SK-N-SH treated with all-trans-retinoic acid at 6 μM for 48 hours (cell line): ENCODE measurements around the gene SMOC1.

Experiments
- ATAC-seq: fragments of 200-7000 bp; cut with Tn5 transposase; 3 replicates; pipeline ENCODE4 v1.9.1; 2020; ENCODE audit warnings: mild to moderate bottlenecking, moderate library complexity
- BACH2 ChIP-seq: fragments of 250-450 bp; sonication (Bioruptor Pico); IDR thresholded peaks from 2 replicates; pipeline ENCODE4 v1.9.0; 2021; ENCODE audit warnings: mild to moderate bottlenecking, borderline replicate concordance
- ESRRG ChIP-seq: fragments of 250-450 bp; sonication (Bioruptor Pico); IDR thresholded peaks from 2 replicates; pipeline ENCODE4 v1.6.1; 2021; ENCODE audit warnings: mild to moderate bottlenecking
- GLIS3 ChIP-seq: fragments of 250-450 bp; sonication (Bioruptor Pico); IDR thresholded peaks from 2 replicates; pipeline ENCODE4 v1.5.0; 2020; ENCODE audit warnings: mild to moderate bottlenecking, moderate library complexity
- ISL1 ChIP-seq: fragments of 250-450 bp; sonication (Bioruptor Pico); IDR thresholded peaks from 2 replicates; pipeline ENCODE4 v2.1.2; 2022; ENCODE audit warnings: mild to moderate bottlenecking, moderate library complexity
- OSR1 ChIP-seq: fragments of 250-450 bp; sonication (Bioruptor Pico); IDR thresholded peaks from 2 replicates; pipeline ENCODE4 v1.8.0; 2022; ENCODE audit warnings: moderate library complexity, mild to moderate bottlenecking, inconsistent platforms
- PPARA ChIP-seq: fragments of 250-450 bp; sonication (Bioruptor Pico); IDR thresholded peaks from 2 replicates; pipeline ENCODE4 v1.5.0; 2020; ENCODE audit warnings: mild to moderate bottlenecking, borderline replicate concordance
- SNAI2 ChIP-seq: fragments of 250-450 bp; sonication (Bioruptor Pico); IDR thresholded peaks from 2 replicates; pipeline ENCODE4 v1.5.0; 2020; ENCODE audit warnings: mild to moderate bottlenecking, moderate library complexity
- TCF4 ChIP-seq: fragments of 250-450 bp; sonication (Bioruptor Pico); IDR thresholded peaks from 2 replicates; pipeline ENCODE4 v1.8.0; 2021; ENCODE audit warnings: mild to moderate bottlenecking, moderate library complexity, borderline replicate concordance
- TOX ChIP-seq: fragments of 250-450 bp; sonication (Bioruptor Pico); IDR thresholded peaks from 2 replicates; pipeline ENCODE4 v1.8.0; 2021; ENCODE audit warnings: mild to moderate bottlenecking, moderate library complexity, borderline replicate concordance
- ZC3H10 ChIP-seq: fragments of 250-450 bp; sonication (Bioruptor Pico); IDR thresholded peaks from 2 replicates; pipeline ENCODE4 v1.5.1; 2021; ENCODE audit warnings: mild to moderate bottlenecking, moderate library complexity
- ZFP30 ChIP-seq: fragments of 450-650 bp; formaldehyde crosslinking; IDR thresholded peaks from 2 replicates; pipeline ENCODE4 v1.5.0; 2022; ENCODE audit warnings: mild to moderate bottlenecking, moderate library complexity
- ZNF70 ChIP-seq: fragments of 450-650 bp; formaldehyde crosslinking; IDR thresholded peaks from 2 replicates; pipeline ENCODE4 v1.5.0; 2020; ENCODE audit warnings: mild to moderate bottlenecking, moderate library complexity
- ZNF8 ChIP-seq: fragments of 450-650 bp; formaldehyde crosslinking; IDR thresholded peaks from 2 replicates; pipeline ENCODE4 v1.5.0; 2020; ENCODE audit warnings: mild to moderate bottlenecking, moderate library complexity
- TF ChIP-seq, protein P1 (sequence below): fragments of 250-450 bp; sonication (Bioruptor Pico); IDR thresholded peaks from 2 replicates; pipeline ENCODE4 v1.5.0; 2020; ENCODE audit warnings: mild to moderate bottlenecking, moderate library complexity
- TF ChIP-seq, protein P2 (sequence below): fragments of 250-450 bp; sonication (Bioruptor Pico); IDR thresholded peaks from 2 replicates; pipeline ENCODE4 v1.5.1; 2021; ENCODE audit warnings: mild to moderate bottlenecking, moderate library complexity
- TF ChIP-seq, protein P3 (sequence below): fragments of 250-450 bp; sonication (Bioruptor Pico); IDR thresholded peaks from 2 replicates; pipeline ENCODE4 v1.8.0; 2021; ENCODE audit warnings: low read depth, mild to moderate bottlenecking, moderate library complexity, borderline replicate concordance
- TF ChIP-seq, protein P4 (sequence below): fragments of 250-450 bp; sonication (Bioruptor Pico); IDR thresholded peaks from 2 replicates; pipeline ENCODE4 v1.8.0; 2020; ENCODE audit warnings: mild to moderate bottlenecking, moderate library complexity, borderline replicate concordance

The SMOC1 gene

DNA sequence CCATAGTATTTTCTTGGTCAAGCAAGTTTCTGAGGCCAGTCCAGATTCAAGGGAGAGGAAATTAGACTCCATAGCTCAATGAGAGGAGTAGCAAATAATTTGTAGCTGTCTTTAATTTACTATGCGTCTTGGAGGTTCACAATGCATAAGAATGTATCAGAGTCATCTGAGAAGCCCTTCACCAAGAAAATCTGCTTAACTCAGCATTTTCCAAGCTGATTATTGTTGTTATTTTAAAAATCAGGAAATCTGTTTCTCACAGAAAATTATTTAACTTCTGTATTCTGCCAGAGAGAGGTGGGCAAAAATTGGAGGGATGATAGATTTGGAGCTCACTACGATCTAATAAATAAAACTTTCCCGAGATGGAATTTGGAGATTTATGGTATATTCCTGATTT, 72.0 kb downstream of the SMOC1 start:
- no peak for ATAC-seq
- no peak for TF ChIP-seq ISL1 (CRISPR knock-in tag)
- no peak for TF ChIP-seq PPARA
- TF ChIP-seq ZC3H10 = no peak
- TF ChIP-seq BACH2 (CRISPR knock-in tag) = no peak
- TF ChIP-seq ZFP30 (CRISPR knock-in tag) = no peak
- no peak for TF ChIP-seq ZNF8 (CRISPR knock-in tag)
- no peak for TF ChIP-seq GLIS3 (CRISPR knock-in tag)
- TF ChIP-seq, protein P1, sequence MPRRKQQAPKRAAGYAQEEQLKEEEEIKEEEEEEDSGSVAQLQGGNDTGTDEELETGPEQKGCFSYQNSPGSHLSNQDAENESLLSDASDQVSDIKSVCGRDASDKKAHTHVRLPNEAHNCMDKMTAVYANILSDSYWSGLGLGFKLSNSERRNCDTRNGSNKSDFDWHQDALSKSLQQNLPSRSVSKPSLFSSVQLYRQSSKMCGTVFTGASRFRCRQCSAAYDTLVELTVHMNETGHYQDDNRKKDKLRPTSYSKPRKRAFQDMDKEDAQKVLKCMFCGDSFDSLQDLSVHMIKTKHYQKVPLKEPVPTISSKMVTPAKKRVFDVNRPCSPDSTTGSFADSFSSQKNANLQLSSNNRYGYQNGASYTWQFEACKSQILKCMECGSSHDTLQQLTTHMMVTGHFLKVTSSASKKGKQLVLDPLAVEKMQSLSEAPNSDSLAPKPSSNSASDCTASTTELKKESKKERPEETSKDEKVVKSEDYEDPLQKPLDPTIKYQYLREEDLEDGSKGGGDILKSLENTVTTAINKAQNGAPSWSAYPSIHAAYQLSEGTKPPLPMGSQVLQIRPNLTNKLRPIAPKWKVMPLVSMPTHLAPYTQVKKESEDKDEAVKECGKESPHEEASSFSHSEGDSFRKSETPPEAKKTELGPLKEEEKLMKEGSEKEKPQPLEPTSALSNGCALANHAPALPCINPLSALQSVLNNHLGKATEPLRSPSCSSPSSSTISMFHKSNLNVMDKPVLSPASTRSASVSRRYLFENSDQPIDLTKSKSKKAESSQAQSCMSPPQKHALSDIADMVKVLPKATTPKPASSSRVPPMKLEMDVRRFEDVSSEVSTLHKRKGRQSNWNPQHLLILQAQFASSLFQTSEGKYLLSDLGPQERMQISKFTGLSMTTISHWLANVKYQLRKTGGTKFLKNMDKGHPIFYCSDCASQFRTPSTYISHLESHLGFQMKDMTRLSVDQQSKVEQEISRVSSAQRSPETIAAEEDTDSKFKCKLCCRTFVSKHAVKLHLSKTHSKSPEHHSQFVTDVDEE (CRISPR knock-in tag) = no peak
- TF ChIP-seq, protein P2, sequence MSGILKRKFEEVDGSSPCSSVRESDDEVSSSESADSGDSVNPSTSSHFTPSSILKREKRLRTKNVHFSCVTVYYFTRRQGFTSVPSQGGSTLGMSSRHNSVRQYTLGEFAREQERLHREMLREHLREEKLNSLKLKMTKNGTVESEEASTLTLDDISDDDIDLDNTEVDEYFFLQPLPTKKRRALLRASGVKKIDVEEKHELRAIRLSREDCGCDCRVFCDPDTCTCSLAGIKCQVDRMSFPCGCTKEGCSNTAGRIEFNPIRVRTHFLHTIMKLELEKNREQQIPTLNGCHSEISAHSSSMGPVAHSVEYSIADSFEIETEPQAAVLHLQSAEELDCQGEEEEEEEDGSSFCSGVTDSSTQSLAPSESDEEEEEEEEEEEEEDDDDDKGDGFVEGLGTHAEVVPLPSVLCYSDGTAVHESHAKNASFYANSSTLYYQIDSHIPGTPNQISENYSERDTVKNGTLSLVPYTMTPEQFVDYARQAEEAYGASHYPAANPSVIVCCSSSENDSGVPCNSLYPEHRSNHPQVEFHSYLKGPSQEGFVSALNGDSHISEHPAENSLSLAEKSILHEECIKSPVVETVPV (CRISPR knock-in tag) = no peak
- TF ChIP-seq ESRRG = no peak
- TF ChIP-seq, protein P3, sequence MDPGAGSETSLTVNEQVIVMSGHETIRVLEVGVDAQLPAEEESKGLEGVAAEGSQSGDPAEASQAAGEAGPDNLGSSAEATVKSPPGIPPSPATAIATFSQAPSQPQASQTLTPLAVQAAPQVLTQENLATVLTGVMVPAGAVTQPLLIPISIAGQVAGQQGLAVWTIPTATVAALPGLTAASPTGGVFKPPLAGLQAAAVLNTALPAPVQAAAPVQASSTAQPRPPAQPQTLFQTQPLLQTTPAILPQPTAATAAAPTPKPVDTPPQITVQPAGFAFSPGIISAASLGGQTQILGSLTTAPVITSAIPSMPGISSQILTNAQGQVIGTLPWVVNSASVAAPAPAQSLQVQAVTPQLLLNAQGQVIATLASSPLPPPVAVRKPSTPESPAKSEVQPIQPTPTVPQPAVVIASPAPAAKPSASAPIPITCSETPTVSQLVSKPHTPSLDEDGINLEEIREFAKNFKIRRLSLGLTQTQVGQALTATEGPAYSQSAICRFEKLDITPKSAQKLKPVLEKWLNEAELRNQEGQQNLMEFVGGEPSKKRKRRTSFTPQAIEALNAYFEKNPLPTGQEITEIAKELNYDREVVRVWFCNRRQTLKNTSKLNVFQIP (CRISPR knock-in tag) = no peak
- no peak for TF ChIP-seq OSR1 (CRISPR knock-in tag)

DNA sequence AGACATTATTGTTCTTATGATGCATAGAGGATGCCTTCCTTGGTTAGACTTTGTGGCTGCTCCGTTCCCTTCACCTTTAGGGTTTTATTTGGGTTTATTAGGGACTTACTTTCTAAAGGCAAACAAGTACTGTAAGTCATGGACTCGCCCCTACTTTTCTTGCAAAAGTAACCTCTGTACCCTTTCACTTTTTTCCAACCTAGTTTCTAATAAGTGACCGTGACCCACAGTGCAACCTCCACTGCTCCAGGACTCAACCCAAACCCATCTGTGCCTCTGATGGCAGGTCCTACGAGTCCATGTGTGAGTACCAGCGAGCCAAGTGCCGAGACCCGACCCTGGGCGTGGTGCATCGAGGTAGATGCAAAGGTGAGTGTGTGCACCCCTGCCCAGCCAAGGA, 72.7 kb downstream of the SMOC1 start:
- no peak for ATAC-seq
- TF ChIP-seq ZC3H10 = no peak
- TF ChIP-seq PPARA = no peak
- TF ChIP-seq, protein P1 (CRISPR knock-in tag) = no peak
- TF ChIP-seq TCF4 (CRISPR knock-in tag) = no peak
- no peak for TF ChIP-seq ZNF70
- TF ChIP-seq, protein P4, sequence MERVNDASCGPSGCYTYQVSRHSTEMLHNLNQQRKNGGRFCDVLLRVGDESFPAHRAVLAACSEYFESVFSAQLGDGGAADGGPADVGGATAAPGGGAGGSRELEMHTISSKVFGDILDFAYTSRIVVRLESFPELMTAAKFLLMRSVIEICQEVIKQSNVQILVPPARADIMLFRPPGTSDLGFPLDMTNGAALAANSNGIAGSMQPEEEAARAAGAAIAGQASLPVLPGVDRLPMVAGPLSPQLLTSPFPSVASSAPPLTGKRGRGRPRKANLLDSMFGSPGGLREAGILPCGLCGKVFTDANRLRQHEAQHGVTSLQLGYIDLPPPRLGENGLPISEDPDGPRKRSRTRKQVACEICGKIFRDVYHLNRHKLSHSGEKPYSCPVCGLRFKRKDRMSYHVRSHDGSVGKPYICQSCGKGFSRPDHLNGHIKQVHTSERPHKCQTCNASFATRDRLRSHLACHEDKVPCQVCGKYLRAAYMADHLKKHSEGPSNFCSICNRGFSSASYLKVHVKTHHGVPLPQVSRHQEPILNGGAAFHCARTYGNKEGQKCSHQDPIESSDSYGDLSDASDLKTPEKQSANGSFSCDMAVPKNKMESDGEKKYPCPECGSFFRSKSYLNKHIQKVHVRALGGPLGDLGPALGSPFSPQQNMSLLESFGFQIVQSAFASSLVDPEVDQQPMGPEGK (CRISPR knock-in tag) = no peak

DNA sequence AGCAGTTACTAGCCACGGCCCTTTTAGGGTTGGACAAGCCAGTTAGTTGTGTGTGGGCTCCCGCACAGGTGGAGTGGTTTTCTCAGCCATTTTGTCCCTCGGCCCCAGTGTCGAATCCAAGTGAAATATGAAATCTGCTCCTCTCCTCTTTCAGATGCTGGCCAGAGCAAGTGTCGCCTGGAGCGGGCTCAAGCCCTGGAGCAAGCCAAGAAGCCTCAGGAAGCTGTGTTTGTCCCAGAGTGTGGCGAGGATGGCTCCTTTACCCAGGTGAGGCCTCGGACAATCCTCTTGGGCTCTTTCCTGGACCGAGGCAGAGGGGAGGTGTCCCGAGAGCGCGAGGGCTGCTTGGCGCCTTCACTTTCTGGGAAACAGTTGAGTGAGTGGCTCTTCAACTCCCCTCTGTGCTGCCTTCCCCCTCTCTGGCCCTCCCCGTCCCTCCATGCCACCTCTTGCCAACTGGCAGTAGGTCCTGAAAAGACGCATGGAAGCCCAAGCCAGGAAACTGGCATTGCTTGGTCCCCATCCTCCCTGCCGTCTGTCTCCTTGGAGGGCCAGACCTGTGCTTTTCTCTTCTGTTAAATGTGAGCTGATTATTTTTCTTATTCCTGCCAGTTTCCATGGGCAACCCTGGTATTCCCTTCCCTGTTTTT, 74.2 kb downstream of the SMOC1 start:
- TF ChIP-seq, protein P1 (CRISPR knock-in tag) = no peak
- TF ChIP-seq, protein P4 (CRISPR knock-in tag) = no peak
- TF ChIP-seq SNAI2 (CRISPR knock-in tag) (no peak), TCF4 (CRISPR knock-in tag) (no peak), TOX (CRISPR knock-in tag) (no peak)
- no peak for ATAC-seq
